Fibroblast of skin of scalp (primary cell): Measurements from ENCODE around the gene SPDYE11. TPM values are rescaled to one million over a fixed set of nuclear protein-coding genes. Genes with fewer than 3 reads are reported as not detected.
"Not testable (repeated sequence)": the region's sequence is repeated elsewhere in the genome, so short reads cannot be mapped to it uniquely, and the experiment has no call there.

Experiments used
- DNase-seq: peaks from one replicate; pipeline ENCODE4 v3.0.0-alpha.2; 2013
- polyA plus RNA-seq, 2 experiments: library from polyadenylated mRNA; unstranded; fragments of 120-200 nt; gene quantifications; one replicate each; pipeline ENCODE4 v1.2.1, GENCODE V29; 2013; ENCODE audit not compliant: insufficient read length in 2 of 2

Gene SPDYE11
- 0.06 TPM for polyA plus RNA-seq (2013, experiment 1 of 2; ENCODE audit: insufficient read length)
- not detected for polyA plus RNA-seq (2013, experiment 2 of 2; ENCODE audit: insufficient read length)

- not testable (repeated sequence) for DNase-seq
Observed at GRCh38 chr7:73057811-73058210, at the start of gene SPDYE11. SPDYE11 (minus strand) TSS chr7:73057911; CDS start chr7:73056111, 1,800 bp downstream.

- not testable (repeated sequence) for DNase-seq
Observed at GRCh38 chr7:73085938-73086337, 28.2 kb upstream of the SPDYE11 start, which contains the start of gene SPDYE9. SPDYE9 (minus strand) TSS chr7:73086038; CDS start chr7:73084238, 1,800 bp downstream.

- DNase-seq, result not testable (repeated sequence)
Observed at GRCh38 chr7:73029666-73030065, 28.0 kb downstream of the SPDYE11 start, which contains the start of gene SPDYE8. SPDYE8 (minus strand) TSS chr7:73029766; CDS start chr7:73027966, 1,800 bp downstream.

GRCh38 chr7:73006491-73006890 lies 51.2 kb downstream of the SPDYE11 start:
- peak; percentile 0 for DNase-seq

- DNase-seq, result not testable (repeated sequence)
Observed at GRCh38 chr7:73005693-73006447, 51.8 kb downstream of the SPDYE11 start.

- DNase-seq, result not testable (repeated sequence)
Observed at GRCh38 chr7:73005356-73005692, 52.4 kb downstream of the SPDYE11 start.

GRCh38 chr7:72997887-72998468 lies 59.7 kb downstream of the SPDYE11 start:
- DNase-seq, result not testable (repeated sequence)
